AML-193 (cell line): Measurements from ENCODE around the gene KRT36.

ENCODE experiments used
- DNase-seq, 2 experiments: peaks; one replicate each; lab custom pipeline; 2025; lab: John Stamatoyannopoulos, UW

Gene KRT36

GRCh38 chr17:41439375-41439774, 50.3 kb downstream of the KRT36 start:
- peak; percentile 89 to 90 for DNase-seq

GRCh38 chr17:41437769-41438168, 51.9 kb downstream of the KRT36 start:
- no peak for DNase-seq

- no peak for DNase-seq
Measured at GRCh38 chr17:41437254-41437653, 52.5 kb downstream of the KRT36 start.
